Panc1 (cell line): ENCODE data around the gene ZFR2.

Experiments
- CTCF ChIP-seq: fragments of 450-650 bp; IDR thresholded peaks from 2 replicates; pipeline ENCODE4 v1.5.1; 2017; ENCODE audit warnings: mild to moderate bottlenecking
- POLR2AphosphoS5 ChIP-seq: IDR thresholded peaks from 2 replicates; pipeline ENCODE4 v1.6.1; 2012; ENCODE audit warnings: mild to moderate bottlenecking, low read depth, low read length, moderate library complexity

DNA sequence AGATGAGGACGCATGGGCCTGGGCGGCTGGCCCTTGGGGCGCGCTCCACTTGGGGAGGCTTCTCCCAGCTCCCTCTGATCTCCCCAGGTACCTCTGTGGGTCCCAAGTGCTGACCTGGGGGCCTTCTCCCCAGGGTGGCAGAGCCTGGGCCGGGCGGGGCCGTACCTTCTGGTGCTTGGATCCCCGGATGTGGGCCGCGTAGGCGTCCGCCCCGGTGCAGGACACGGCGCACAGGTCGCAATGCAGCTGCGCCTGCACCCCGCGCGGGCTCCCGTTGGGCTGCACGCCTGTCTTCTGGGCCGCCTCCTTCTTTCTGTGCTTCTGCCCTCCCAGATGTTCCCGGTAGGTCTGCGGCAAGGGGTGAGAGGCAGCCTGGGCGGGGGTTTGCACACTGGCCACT, 41.5 kb downstream of the ZFR2 start:
- TF ChIP-seq POLR2AphosphoS5: no peak
- no peak for TF ChIP-seq CTCF
